Sigmoid colon (tissue), 4 donors: ENCODE results near the gene MIF4GD.

Source experiments
- CTCF ChIP-seq, 4 experiments: fragments of 450-650 bp in 3 of 4; fragments of 200-600 bp in 1 of 4; IDR thresholded peaks; one replicate each; pipeline ENCODE4 v1.5.1; 2016 to 2019; ENCODE audit warnings: antibody characterized with exemption in 4 of 4, mild to moderate bottlenecking in 3 of 4, moderate library complexity in 2 of 4
- EP300 ChIP-seq, 4 donors: sonication (generic); formaldehyde crosslinking; IDR thresholded peaks; one replicate each; pipeline ENCODE4 v1.6.1; 2017; ENCODE audit warnings: antibody characterized with exemption in 4 of 4

- TF ChIP-seq CTCF (IDR thresholded peaks at IDR 0.05) (no peak), EP300 (IDR thresholded peaks at IDR 0.05) (no peak)
Measured at GRCh38 chr17:75219815-75220214, 51.2 kb downstream of the MIF4GD start.
